Muscle of leg (tissue), 11 donors: ENCODE results near the gene BBLN. TPM values are rescaled to one million over a fixed set of nuclear protein-coding genes. Genes with fewer than 3 reads are reported as not detected.

ENCODE experiments used
- DNase-seq: peaks from one replicate; pipeline ENCODE4 v3.0.0; 2013
- H3K27ac ChIP-seq: one replicate; pipeline ENCODE4 v1.5.1; 2013; ENCODE audit warnings: mild to moderate bottlenecking, low read length, control low read depth
- H3K27me3 ChIP-seq: one replicate; pipeline ENCODE4 v1.6.1; 2013; ENCODE audit warnings: low read length; ENCODE audit not compliant: control insufficient read depth, insufficient read depth
- H3K36me3 ChIP-seq: one replicate; pipeline ENCODE4 v1.6.1; 2013; ENCODE audit warnings: low read length; ENCODE audit not compliant: control insufficient read depth, insufficient read depth
- H3K4me1 ChIP-seq: one replicate; pipeline ENCODE4 v1.6.1; 2013; ENCODE audit warnings: low read length; ENCODE audit not compliant: control insufficient read depth, insufficient read depth
- H3K4me3 ChIP-seq: one replicate; pipeline ENCODE4 v1.5.1; 2013; ENCODE audit warnings: low read length, control low read depth
- H3K9me3 ChIP-seq: replicated peaks from 2 replicates; pipeline ENCODE4 v1.6.1; 2013; ENCODE audit warnings: low read depth, low read length; ENCODE audit not compliant: control insufficient read depth
- WGBS: methylation state at CpG from one replicate; pipeline ENCODE4 v1.1.5; 2013; ENCODE audit warnings: missing lambda C conversion rate; ENCODE audit not compliant: insufficient coverage; 5-methylcytosine and 5-hydroxymethylcytosine counted together
- polyA plus RNA-seq, 8 donors: library from polyadenylated mRNA; unstranded; fragments of 120-200 nt; gene quantifications; one replicate each; pipeline versions ENCODE4 v1.2.1 to v1.2.3, GENCODE V29; 2013; ENCODE audit warnings: inconsistent platforms in 1 of 8, low replicate concordance in 1 of 8; ENCODE audit not compliant: insufficient read length in 8 of 8, insufficient read depth in 1 of 8
- total RNA-seq: library from RNA; stranded (reverse); fragments of 120-200 nt; gene quantifications from one replicate; pipeline ENCODE4 v1.2.4, GENCODE V29; 2013

BBLN gene
- total and polyA plus RNA-seq, 9 donors = 25.5 to 41.1 (median 29.7) TPM

- Histone ChIP-seq H3K27ac (no peak overlapping the region), H3K9me3 (no peaks in the 10 kb centered on the region), H3K36me3 (peaks cover 42% of the 10 kb centered on the region), H3K27me3 (no peaks in the 10 kb centered on the region), H3K4me1 (peaks cover 20% of the 10 kb centered on the region), H3K4me3 (peak overlapping the region; percentile 24)
- peak; percentile 92 for DNase-seq
- WGBS = 6% methylated on average over 24 of the region's 27 CpGs
Observed at GRCh38 chr9:128117613-128118471, 42.2 kb upstream of the BBLN start.

- Histone ChIP-seq H3K27ac (no peak overlapping the region), H3K4me1 (peaks cover 20% of the 10 kb centered on the region), H3K36me3 (peaks cover 40% of the 10 kb centered on the region), H3K9me3 (no peaks in the 10 kb centered on the region), H3K27me3 (no peaks in the 10 kb centered on the region), H3K4me3 (no peak overlapping the region)
- WGBS = 64% methylated on average over 3 of the region's 3 CpGs
- DNase-seq = no peak
Observed at GRCh38 chr9:128118472-128118857, 41.6 kb upstream of the BBLN start.

DNA sequence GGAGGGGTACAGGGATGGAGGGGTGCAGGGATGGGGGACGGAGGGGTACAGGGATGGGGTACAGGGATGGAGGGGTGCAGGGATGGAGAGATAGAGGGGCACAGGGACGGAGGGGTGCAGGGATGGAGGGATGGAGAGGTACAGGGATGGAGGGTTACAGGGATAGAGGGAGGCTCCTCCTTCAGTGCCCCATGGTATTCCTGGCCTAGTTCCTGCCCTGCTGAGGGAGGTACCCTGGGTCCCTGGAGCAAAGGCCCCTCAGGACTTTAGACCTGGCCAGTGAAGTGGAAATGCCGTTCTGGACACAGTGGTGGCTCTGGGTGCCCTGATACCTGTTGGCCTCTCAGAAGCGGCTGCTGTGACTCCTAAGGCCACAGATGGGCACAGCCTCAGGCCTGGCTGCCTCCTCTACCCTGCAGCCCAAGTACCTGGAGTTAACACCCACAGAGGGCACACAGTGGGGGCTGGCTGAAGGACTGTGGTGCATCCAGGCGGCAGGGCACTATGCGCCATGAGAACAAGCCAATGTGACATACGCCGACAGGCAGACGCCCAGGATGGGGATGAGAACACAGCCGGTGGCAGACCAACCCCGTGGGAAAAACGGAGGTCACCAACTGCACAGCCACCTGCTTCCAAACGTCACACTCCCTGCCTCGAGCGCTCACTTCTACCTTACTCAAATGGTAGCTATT is 40.9 kb upstream of the BBLN start:
- H3K27me3 ChIP-seq = no peaks in the 10 kb centered on the region
- no peaks in the 10 kb centered on the region for H3K9me3 ChIP-seq
- H3K27ac ChIP-seq = no peak overlapping the region
- H3K36me3 ChIP-seq = peaks cover 39% of the 10 kb centered on the region
- H3K4me3 ChIP-seq = no peak overlapping the region
- DNase-seq = no peak
- peaks cover 20% of the 10 kb centered on the region for H3K4me1 ChIP-seq
- WGBS = 70% methylated on average over 8 of the region's 15 CpGs

GRCh38 chr9:128120061-128120740 is 39.9 kb upstream of the BBLN start:
- Histone ChIP-seq H3K4me1 (peaks cover 20% of the 10 kb centered on the region), H3K27me3 (no peaks in the 10 kb centered on the region), H3K9me3 (no peaks in the 10 kb centered on the region), H3K36me3 (peaks cover 45% of the 10 kb centered on the region), H3K4me3 (no peak overlapping the region), H3K27ac (no peak overlapping the region)
- no peak for DNase-seq
- 79% methylated on average over 14 of the region's 20 CpGs for WGBS

- WGBS = 82% methylated on average over 23 of the region's 29 CpGs
- Histone ChIP-seq H3K4me1 (peaks cover 25% of the 10 kb centered on the region), H3K27me3 (no peaks in the 10 kb centered on the region), H3K27ac (no peak overlapping the region), H3K9me3 (no peaks in the 10 kb centered on the region), H3K4me3 (no peak overlapping the region), H3K36me3 (peaks cover 43% of the 10 kb centered on the region)
- no peak for DNase-seq
Observed at GRCh38 chr9:128120741-128121465, 39.2 kb upstream of the BBLN start.

DNA sequence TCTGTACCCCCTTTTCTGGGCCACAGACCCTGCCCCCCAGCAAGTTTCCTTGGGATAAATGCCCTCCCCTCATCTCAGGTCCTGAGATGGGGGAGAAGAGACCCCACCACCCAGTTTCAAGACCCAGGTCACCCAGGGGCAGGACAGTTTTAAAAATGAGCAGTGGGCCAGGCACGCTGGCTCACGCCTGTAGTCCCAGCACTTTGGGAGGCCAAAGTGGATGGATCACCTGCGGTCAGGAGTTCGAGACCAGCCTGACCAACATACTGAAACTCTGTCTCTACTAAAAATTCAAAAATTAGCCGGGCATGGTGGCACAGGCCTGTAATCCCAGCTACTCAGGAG is 38.6 kb upstream of the BBLN start:
- no peak for DNase-seq
- no peak overlapping the region for H3K4me3 ChIP-seq
- H3K9me3 ChIP-seq = no peaks in the 10 kb centered on the region
- H3K27ac ChIP-seq = no peak overlapping the region
- WGBS = 90% methylated on average over 3 of the region's 5 CpGs
- no peaks in the 10 kb centered on the region for H3K27me3 ChIP-seq
- peaks cover 31% of the 10 kb centered on the region for H3K4me1 ChIP-seq
- H3K36me3 ChIP-seq = peaks cover 43% of the 10 kb centered on the region

- peaks cover 43% of the 10 kb centered on the region for H3K36me3 ChIP-seq
Observed at GRCh38 chr9:128121924-128122808, 37.9 kb upstream of the BBLN start.

DNA sequence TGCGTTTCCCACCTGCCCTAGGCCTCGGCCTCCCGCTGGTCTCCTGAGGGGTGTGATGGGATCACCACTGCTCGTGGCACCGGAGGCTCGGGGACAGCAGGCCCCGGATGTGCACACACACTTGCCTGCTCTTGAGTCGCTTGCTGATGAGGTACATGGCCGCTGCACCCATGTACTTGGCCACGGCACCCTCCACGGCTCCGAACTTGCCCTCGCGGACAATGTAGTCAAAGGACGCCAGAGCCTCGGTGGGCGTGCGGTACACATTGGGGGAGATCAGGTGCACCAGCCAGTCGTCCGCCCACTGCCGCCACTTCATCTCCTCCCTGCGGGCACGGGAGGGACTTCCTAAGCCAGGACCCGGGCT is 37.3 kb upstream of the BBLN start:
- no peaks in the 10 kb centered on the region for H3K9me3 ChIP-seq
- peaks cover 43% of the 10 kb centered on the region for H3K36me3 ChIP-seq
- H3K27me3 ChIP-seq = no peaks in the 10 kb centered on the region
- H3K4me1 ChIP-seq = peaks cover 29% of the 10 kb centered on the region
- 87% methylated on average over 23 of the region's 24 CpGs for WGBS
- DNase-seq = no peak
- H3K27ac ChIP-seq = no peak overlapping the region
- H3K4me3 ChIP-seq = no peak overlapping the region

More at GRCh38 chr9:128121924-128122808, 37.9 kb upstream of the BBLN start:
- DNase-seq = no peak
- 84% methylated on average over 22 of the region's 27 CpGs for WGBS
- no peak overlapping the region for H3K27ac ChIP-seq
- peaks cover 35% of the 10 kb centered on the region for H3K4me1 ChIP-seq
- no peaks in the 10 kb centered on the region for H3K27me3 ChIP-seq
- H3K4me3 ChIP-seq = no peak overlapping the region
- H3K9me3 ChIP-seq = no peaks in the 10 kb centered on the region

DNA sequence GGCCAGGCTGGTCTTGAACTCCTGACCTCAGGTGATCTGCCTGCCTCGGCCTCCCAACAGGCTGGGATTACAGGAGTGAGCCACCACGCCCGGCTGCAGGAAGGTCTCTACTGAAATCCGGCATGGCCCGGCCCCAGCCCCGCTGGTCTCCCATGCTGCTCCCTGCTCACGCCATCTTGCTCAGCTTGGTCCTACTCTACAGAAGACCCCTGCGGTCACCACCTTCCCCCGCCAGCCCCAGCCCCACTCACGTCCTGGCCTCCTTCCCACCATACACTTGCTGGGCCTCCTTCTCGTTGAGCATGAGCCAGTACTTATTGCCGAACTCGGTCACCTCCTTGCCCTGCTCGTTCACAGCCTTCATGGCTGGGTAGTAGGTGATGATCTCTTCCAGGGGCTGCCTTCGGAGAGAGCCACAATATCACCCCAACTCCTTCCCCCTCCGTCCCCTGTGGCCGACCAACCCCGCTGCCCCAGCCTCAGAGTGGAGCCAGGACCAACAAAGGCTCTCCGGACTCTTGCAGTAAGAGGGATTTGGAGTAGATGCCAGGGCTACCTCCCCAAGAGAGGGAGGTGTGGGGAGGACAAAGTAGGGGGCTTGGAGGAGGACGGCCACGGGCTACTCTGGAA is 36.5 kb upstream of the BBLN start:
- Histone ChIP-seq H3K9me3 (no peaks in the 10 kb centered on the region), H3K4me1 (peaks cover 24% of the 10 kb centered on the region), H3K27ac (no peak overlapping the region), H3K27me3 (no peaks in the 10 kb centered on the region), H3K4me3 (no peak overlapping the region), H3K36me3 (peaks cover 43% of the 10 kb centered on the region)
- WGBS = 87% methylated on average over 11 of the region's 21 CpGs
- DNase-seq = no peak
